NCI-H1417 treated with DMSO at 0.1 percent for 48 hours (cell line): Measurements from ENCODE around the gene MCU.

Experiments used
- DNase-seq: peaks from one replicate; lab custom pipeline; 2025; lab: John Stamatoyannopoulos, UW

Gene MCU

DNA sequence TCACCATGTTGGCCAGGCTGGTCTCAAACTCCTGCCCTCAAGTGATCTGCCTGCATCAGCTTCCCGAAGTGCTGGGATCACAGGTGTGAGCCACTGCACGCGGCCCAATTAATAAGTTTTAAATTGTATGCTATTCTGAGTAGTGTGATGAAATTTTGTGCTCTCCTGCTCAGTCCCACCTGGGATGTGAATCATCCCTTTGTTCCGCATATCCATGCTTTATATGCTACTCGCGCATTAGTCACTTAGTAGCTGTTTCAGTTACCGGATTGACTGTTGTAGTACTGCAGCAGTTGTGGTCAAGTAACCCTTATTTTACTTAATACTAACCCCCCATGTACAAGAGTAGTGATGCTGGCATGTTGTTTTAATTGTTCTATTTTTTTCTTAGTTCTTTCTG, 154.3 kb downstream of the MCU start:
- DNase-seq, result no peak

DNA sequence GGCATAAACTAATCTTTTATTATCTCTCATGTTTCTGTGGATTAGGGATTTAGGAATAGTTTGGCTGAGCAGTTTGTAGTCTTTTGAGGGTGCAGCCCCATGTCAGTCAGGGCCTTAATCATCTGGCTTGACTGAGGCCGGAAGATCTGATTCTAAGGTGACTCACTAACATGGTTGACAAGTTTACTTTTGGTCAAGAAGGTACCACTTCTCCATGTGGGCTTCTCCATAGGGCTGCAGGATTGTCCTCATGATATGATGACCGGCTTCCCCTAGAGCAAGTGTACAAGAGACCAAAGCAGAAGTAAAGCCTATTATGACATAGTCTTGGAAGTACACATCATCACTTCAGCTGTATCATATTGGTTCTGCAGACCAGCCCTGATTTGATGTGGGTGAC, 155.7 kb downstream of the MCU start:
- DNase-seq, result no peak

DNA sequence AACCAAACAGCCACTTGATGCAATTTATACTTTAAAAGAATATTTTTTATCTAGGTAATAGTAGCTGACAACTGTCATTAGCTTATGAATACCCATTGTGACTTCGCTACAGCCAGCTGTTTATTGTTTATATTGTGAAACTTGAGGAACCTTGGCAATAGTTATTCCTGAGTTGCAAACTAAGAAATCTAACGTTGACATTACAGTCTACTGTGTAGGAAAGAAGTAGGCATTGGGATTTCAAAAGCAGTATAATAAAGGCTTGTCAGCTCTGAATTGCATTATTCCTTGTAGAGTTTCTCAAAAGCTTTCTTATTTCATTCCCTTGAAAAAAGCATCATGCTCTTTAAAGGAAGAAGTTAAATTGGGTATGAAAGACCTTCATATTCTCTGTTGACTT, 158.9 kb downstream of the MCU start:
- no peak for DNase-seq

DNA sequence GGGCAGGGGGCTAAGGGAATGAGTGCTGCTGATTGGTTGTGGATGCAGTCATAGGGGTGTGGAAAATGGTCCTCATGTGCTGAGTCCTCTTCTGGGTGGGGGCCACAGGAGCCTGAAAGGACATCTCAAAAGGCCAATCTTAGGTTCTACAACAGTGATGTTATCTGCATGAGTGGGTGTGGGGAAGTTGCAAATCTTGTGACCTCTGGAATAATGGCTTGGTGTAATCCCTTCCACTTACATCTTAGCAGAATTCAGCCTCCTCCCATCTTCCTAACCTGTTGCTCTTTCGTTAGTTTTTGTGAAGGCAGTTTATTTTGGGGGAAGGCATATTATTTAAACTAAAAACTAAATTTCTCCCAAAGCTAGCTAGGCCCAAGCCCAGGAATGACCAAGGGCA, 159.6 kb downstream of the MCU start:
- no peak for DNase-seq

DNA sequence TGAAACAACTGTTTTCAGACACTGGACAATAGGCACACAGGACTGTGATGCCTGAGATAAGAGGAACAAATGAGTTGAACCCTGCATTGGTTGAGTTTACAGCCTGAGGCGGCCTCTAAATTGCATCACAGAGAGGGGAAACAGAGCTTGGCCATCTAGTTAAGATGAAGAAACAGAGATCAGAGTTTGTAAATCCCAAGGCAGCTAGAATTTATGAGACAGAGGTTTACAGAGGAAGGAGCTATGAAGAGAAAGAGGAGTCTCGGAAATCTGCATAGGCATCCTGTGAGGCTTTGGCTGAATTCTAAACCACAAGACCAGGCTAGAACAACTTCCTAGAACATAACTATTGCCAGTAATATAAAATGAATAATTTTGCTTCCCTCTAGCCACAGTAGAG, 160.6 kb downstream of the MCU start:
- no peak for DNase-seq

DNA sequence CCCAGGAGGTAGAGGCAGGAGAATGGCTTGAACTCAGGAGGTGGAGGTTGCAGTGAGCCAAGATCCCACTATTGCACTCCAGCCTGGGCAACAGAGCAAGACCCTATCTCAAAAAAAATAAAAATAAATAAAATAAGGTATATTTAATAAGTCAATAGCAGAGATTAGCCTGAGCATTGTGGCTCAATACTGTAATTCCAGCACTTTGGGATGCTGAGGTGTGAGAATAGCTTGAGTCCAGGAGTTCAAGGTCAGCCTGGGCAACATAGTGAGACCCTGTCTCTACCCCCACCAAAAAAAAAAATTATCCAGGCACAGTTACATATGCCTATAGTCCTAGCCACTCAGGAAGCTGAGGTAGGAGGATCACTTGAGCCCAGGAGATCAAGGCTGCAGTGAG, 163.2 kb downstream of the MCU start:
- DNase-seq, result no peak

DNA sequence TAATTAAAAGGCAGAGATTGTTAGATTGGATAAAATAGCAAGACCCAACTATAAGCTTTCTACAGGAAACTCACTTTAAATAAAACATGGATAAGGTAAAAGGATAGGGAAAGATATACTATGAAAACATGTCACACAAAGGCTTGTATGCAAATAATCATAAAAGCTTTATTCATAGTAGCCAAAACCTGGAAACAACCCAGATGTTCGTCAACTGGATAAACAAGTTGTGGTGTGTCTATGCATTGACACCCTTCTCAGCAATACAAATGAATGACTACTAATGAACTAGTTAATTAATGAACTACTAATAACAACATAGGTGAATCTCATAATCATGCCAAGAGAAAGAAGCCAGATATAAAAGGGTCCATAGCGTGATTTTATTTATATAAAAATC, 163.8 kb downstream of the MCU start:
- no peak for DNase-seq

DNA sequence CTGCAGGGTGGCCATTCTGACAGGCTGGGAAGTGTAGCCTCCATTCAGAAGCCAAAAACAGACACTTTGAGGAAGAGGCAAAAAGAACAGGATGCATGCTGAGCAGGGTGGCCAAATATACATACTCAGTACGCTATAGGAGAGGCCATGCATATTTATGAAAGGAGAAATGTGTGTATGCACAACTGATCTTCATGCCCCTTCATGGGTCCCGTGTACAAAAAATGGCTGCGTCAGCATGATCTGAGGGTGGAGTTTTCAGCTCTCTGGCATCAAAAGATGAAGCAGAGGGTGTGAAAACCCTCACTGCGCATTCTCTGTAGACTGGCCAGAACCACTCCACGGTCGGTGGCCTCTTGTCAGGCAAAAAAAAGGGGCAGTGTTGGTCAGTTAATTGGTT, 166.1 kb downstream of the MCU start:
- no peak for DNase-seq

DNA sequence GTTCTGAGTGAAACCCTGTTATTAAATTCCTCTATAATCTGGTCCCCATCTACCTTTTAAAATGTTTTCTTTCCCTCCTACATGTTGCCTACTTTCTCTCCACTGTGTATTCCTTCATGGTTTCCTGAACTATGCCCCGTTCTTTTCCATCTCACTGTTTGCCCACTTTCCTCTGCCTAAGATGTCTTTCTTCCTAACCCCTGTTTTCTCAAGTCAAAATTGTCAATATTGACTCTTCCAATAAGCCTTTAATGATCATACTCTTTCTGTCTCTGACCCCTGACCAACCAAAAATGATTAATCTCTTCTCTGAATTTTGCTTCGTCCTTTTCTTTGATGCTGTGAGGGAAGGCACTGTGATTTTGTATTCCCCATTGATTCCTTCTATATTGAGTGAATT, 171.0 kb downstream of the MCU start:
- no peak for DNase-seq

DNA sequence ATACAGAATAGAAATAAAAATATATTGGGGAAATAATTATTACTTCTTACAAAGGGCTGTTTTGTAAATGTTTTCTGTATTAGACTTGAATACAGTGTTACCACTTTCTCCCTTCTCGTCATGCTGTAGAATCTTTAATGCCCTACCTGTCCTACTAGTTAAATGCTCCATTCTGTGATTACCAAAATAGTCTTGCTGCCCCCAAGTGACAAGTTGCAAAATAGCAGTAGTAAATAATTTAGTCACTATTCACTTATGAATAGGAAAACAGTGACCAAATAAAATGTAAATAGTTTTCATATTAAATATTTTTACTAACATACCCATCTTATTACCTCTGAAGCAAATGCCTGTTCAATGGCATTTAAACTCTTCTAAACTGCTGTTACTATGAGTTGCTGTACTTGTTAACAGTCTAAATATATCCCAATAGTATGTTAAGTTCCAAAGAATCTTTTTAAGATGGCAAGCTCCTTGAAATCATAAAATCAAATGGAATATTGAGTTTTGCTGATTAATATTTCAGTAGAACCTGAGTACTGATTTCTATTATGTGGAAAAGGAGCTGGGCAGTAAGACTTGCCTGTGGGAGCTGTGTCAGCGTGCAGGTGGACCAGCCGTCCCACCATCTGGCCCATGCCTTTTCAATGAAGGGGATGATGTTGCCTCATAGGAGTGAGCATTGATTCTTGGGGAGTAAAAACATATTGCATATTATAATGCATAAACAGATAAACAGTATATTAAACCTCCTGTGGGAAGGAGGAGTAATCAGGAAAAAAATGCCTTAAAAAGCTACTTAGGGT, 183.5 kb downstream of the MCU start:
- peak; percentile 8 for DNase-seq

DNA sequence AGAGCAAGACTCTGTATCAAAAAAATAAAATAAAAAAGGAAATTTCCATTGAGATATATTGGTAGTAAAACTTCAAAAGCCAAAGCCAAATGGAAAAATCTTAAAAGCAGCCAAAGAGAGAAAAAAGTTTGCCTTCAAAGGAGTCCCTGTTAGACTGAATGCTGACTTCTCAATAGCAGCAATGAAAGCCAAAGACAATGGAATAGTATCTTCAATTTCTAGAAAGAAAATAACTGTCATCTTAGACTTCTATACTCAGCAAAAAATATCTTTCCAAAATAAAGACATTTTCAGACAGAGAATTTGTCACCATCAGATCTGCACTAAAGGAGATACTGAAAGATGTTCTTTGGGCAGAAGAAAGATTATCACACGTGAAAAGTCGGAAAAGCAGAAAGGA, 187.3 kb downstream of the MCU start:
- DNase-seq, result no peak

DNA sequence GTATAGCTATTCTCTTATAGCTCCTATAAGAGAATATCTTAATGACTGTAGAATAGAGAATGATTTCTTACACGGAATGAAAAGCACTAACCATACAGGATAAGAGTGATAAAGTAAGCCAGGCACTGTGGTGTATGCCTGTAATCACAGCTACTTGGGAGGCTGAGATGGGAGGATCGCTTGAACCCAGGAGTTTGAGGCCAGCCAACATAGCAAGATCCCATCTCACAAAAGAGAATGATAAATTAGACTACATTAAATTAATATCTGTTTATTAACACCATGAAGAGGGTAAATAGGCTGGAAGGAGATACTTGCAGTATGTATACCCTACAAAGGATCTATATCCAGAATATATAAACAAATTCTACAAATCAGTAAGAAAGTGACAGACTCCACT, 189.3 kb downstream of the MCU start:
- no peak for DNase-seq

DNA sequence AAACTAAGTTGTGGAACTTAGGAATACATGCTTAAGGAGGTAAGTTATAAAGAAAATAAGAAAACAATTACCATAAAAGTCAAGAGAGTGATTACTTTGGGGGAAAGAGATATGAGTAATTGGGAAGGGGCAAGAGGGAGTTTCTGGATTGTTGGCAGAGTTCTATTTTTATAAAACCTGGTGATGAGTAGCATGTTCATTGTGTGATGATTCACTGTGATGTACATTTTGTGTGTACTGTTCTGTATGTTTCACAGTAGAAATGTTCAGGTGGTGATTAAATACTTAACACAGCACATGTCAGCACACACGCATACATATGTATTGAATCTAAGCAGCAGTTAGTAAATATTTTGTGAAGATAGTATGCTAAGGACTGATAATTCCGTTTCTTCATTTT, 191.9 kb downstream of the MCU start:
- DNase-seq, result no peak

DNA sequence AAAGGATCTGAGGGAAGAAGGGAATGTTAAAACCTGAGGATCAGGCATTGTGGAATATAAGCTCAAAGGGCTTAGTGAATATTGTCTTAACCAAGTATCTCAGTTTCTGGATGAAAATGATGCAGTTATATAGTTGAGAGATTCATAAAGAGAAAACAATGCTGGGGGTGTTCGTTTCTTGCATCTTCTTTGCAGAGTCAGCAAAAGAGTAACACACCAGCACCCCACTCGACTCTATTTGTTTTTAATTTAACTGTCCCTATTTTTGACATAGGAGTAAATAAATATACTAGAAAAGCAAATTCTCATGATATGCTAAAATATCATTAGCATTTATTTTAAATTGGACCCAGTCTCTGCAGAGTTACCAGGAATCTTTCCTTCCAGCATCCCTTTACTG, 194.0 kb downstream of the MCU start:
- no peak for DNase-seq

DNA sequence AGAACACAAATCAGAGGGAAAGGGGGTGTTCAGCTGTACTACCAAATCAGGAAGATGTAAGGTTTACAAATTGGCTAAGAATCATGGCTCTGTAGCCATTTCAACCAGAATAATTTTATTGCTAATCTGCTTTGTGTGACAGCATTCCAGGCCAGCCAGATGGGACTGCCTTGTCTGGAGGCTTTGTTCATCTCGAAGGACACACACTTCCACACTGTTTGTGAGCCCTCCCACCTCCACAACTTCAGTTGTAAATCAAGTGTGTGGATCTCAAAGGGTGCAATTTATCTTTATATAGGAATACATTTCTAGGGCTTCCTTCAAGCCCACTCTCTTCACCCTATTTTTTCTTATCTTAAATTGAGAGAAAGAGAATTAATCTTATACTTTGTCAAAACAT, 194.7 kb downstream of the MCU start:
- no peak for DNase-seq

DNA sequence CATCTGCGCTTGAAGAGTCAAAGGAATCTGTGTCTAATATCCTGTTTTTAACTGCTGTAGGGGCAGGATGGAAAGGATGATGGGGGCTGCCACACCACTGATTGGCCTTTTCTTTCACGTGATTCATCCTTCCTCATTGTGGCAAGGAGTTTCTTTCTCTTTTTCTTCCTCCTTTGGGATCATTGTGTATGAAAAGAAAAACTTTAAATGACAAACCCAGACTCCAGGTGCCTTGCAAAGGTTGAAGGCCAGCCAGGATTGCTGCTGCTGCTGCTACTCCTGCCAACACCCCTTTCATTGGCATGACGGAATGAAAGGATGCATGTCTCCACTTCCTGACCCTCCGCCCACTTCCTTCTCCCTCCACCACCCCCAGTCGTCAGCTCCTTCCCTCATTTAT, 195.1 kb downstream of the MCU start:
- DNase-seq, result no peak

DNA sequence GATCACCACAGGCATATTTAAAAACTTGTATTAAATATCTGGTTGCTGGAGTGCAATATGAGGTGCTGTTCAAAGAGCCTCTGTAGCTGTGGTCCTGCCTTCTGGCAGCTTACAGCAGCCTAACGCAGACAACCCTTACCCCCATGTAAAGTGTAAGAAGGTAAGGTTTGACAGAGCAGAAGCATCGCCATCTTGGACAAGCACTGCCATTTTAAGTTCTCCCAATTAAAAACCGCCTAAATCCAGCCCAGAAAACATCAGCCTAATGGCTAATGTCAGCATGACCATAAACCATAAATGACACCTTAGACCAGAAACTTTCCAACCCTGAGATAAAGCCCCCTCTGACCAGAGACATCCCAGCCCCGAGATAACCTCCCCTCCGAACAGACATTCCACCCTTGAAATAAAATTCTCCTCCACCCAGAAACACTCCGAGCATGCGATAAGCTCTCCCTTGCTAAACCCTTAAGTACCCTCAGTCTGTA, 196.3 kb downstream of the MCU start:
- DNase-seq, result no peak

DNA sequence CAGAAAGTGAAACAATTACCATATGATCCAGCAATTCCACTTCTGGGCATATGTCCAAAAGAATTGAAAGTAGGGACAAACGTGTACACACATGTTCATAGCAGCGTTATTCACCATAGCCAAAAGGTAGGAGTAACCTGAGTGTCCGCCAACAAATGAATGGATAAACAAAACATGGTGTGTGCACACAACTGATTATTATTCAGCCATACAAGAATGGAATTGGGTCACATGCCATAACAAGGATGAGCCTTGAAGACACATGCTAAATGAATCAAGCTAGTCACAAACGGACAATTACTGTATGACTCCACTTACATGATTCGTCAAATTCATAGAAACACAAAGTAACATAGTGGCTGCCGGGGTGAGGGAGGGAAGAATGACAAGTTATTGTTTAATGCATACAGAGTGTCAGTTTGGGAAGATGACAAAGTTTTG, 197.5 kb downstream of the MCU start:
- no peak for DNase-seq

DNA sequence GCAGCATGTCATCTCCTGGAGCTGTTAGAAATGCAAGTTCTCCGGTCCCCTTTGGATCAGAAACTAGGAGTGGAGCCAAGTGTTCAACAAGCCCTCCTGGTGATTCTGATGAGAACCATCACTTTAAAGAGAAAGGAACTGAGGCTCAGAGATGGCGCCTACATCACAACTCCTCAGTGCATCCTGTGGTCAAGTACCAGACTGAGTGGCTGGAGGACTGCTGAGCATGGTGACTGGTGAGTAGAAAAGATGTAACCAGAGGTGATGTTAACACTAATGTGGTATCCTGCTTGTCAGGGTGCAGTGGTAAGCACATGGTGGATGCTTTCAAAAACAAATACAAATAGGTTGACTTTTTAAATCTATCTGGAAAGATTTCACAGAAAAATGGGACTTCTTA, 198.1 kb downstream of the MCU start:
- no peak for DNase-seq

DNA sequence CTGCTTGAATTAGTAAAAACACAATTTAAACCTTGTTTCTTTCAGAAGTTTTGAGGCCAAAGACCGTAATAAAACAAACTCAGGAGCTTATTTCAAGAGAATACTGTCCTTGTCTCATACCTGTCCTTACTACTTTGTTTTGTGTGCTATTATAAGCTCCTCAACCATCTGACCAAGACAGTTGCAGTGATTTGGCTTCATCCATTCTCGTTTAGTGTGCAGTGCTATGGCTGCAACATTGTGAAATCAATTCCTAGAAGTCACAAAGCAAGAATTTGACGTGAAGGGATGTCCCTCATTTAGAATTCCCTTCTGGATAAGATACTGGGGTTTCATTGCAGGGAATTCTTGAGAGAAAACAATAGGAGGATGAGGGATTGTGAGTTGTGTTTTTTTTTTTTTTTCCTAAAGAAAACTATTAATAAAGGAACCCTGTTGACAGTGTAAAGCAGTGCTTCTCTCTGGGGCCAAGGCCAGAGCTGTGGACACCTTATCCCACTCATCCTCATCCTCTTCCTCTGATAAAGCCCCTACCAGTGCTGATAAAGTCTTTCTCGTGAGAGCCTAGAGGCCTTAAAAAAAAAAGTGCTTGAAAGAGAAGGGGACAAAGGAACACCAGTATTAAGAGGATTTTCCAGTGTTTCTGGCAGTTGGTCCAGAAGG, 201.3 kb downstream of the MCU start, which contains the start of gene OIT3:
Gene OIT3, plus strand, starts transcription at position 604 of the 663 bp plus-strand sequence. CDS start 60 bp downstream, outside the sequence.
- DNase-seq, result no peak

DNA sequence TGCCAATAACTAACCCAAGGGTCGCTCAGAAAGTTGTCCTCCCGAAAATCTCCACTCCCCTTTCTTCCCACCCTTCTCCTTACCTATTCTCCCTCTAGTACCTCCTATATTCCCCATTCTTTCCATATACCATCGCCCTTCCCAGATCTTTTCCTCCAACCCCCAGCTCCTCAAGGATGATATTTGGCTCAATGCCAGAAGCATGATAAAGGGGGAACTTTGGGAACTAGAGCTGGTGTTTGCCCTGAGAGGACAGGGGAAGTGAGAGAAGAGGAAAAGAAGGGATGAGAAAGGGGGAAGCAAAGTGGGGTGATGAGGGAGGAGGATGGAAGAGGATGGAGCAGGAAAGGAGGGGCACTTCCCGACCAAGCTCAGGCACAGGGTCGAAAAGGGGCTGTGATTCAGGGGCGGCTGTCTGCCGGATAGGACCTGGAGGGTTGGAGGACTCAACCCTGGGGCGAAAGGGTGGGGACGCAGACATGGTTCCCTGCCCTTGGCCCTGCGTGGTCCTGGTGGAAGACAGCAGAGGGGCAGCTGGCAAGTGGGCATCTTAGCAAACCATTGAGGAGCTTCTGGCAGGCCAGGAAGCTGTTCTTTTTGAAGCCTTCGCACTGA, 203.4 kb downstream of the MCU start:
- no peak for DNase-seq

DNA sequence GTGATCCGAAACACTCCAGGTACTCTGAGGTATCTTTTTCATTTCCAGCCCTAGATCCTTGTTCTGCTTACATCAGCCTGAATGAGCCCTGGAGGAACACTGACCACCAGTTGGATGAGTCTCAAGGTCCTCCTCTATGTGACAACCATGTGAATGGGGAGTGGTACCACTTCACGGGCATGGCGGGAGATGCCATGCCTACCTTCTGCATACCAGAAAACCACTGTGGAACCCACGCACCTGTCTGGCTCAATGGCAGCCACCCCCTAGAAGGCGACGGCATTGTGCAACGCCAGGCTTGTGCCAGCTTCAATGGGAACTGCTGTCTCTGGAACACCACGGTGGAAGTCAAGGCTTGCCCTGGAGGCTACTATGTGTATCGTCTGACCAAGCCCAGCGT, 206.7 kb downstream of the MCU start:
- DNase-seq, result no peak

DNA sequence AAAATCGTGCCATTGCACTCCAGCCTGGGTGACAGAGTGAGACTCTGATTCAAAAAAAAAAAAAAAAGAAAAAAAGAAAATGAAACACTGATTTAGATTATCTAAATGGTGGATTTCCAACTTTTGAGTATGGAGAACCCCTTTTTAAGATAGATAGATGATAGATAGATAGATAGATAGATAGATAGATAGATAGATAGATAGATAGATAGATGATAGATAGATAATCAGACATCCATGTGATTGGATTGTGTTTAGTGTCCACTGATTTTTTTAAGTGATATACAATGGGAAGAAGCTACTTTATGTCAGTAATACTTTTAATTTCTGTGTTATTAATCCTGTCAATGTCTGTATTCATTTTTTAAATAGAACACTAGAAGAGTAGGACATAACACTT, 207.6 kb downstream of the MCU start:
- no peak for DNase-seq
